ENCODE results near the gene REPIN1.
A peak's percentile ranks its signal among the peaks of the same experiment; 100 is the strongest.

REPIN1 gene

GRCh38 chr7:150404805-150405583 is 36.4 kb downstream of the REPIN1 start:
- Mint-ChIP-seq H3K4me3 (peak overlapping the region; percentile 94), H3K27ac (peak overlapping the region; percentile 96), H3K9me3 (no peaks in the 10 kb centered on the region), H3K36me3 (ENCODE audit: low read depth) (peaks cover 19% of the 10 kb centered on the region), H3K4me1 (ENCODE audit: low read depth) (peaks cover 31% of the 10 kb centered on the region), H3K27me3 (ENCODE audit: low read depth) (no peaks in the 10 kb centered on the region)

- Mint-ChIP-seq H3K27ac (peak overlapping the region; percentile 96), H3K4me3 (peak overlapping the region; percentile 94), H3K27me3 (ENCODE audit: low read depth) (no peaks in the 10 kb centered on the region), H3K4me1 (ENCODE audit: low read depth) (peaks cover 31% of the 10 kb centered on the region), H3K36me3 (ENCODE audit: low read depth) (peaks cover 20% of the 10 kb centered on the region), H3K9me3 (no peaks in the 10 kb centered on the region)
Measured at GRCh38 chr7:150405584-150406311, 37.1 kb downstream of the REPIN1 start.

- Mint-ChIP-seq H3K4me1 (ENCODE audit: low read depth) (peaks cover 31% of the 10 kb centered on the region), H3K4me3 (peak overlapping the region; percentile 94), H3K9me3 (no peaks in the 10 kb centered on the region), H3K27ac (peak overlapping the region; percentile 96), H3K36me3 (ENCODE audit: low read depth) (peaks cover 20% of the 10 kb centered on the region), H3K27me3 (ENCODE audit: low read depth) (no peaks in the 10 kb centered on the region)
Measured at GRCh38 chr7:150406312-150406566, 37.6 kb downstream of the REPIN1 start.

- peaks cover 22% of the 10 kb centered on the region for H3K36me3 Mint-ChIP-seq (ENCODE audit: low read depth)
- peaks cover 31% of the 10 kb centered on the region for H3K4me1 Mint-ChIP-seq (ENCODE audit: low read depth)
- no peaks in the 10 kb centered on the region for H3K27me3 Mint-ChIP-seq (ENCODE audit: low read depth)
- H3K27ac Mint-ChIP-seq: peak overlapping the region; percentile 96
- no peaks in the 10 kb centered on the region for H3K9me3 Mint-ChIP-seq
- peak overlapping the region; percentile 94 for H3K4me3 Mint-ChIP-seq
Measured at GRCh38 chr7:150406567-150407421, 38.2 kb downstream of the REPIN1 start.

- Mint-ChIP-seq H3K36me3 (ENCODE audit: low read depth) (peaks cover 25% of the 10 kb centered on the region), H3K4me1 (ENCODE audit: low read depth) (peaks cover 27% of the 10 kb centered on the region), H3K9me3 (no peaks in the 10 kb centered on the region), H3K4me3 (no peak overlapping the region), H3K27me3 (ENCODE audit: low read depth) (no peaks in the 10 kb centered on the region), H3K27ac (no peak overlapping the region)
Measured at GRCh38 chr7:150407588-150408392, 39.2 kb downstream of the REPIN1 start.

GRCh38 chr7:150408393-150409299 is 40.0 kb downstream of the REPIN1 start:
- peaks cover 27% of the 10 kb centered on the region for H3K4me1 Mint-ChIP-seq (ENCODE audit: low read depth)
- H3K4me3 Mint-ChIP-seq: no peak overlapping the region
- no peaks in the 10 kb centered on the region for H3K9me3 Mint-ChIP-seq
- peak overlapping the region; percentile 57 for H3K27ac Mint-ChIP-seq
- no peaks in the 10 kb centered on the region for H3K27me3 Mint-ChIP-seq (ENCODE audit: low read depth)
- peaks cover 26% of the 10 kb centered on the region for H3K36me3 Mint-ChIP-seq (ENCODE audit: low read depth)

- no peak overlapping the region for H3K4me3 Mint-ChIP-seq
- peaks cover 26% of the 10 kb centered on the region for H3K36me3 Mint-ChIP-seq (ENCODE audit: low read depth)
Measured at GRCh38 chr7:150409300-150410030, 40.8 kb downstream of the REPIN1 start.

GRCh38 chr7:150410131-150410530 is 41.5 kb downstream of the REPIN1 start:
- peaks cover 26% of the 10 kb centered on the region for H3K36me3 Mint-ChIP-seq (ENCODE audit: low read depth)

More at GRCh38 chr7:150409300-150410030, 40.8 kb downstream of the REPIN1 start:
- H3K9me3 Mint-ChIP-seq: no peaks in the 10 kb centered on the region
- peak overlapping the region; percentile 57 for H3K27ac Mint-ChIP-seq
- H3K4me1 Mint-ChIP-seq (ENCODE audit: low read depth): peaks cover 24% of the 10 kb centered on the region
- no peaks in the 10 kb centered on the region for H3K27me3 Mint-ChIP-seq (ENCODE audit: low read depth)

GRCh38 chr7:150410680-150411346 is 42.2 kb downstream of the REPIN1 start:
- H3K4me3 Mint-ChIP-seq: no peak overlapping the region
- H3K27ac Mint-ChIP-seq: no peak overlapping the region
- H3K9me3 Mint-ChIP-seq: no peaks in the 10 kb centered on the region
- H3K4me1 Mint-ChIP-seq (ENCODE audit: low read depth): peaks cover 18% of the 10 kb centered on the region
- peaks cover 25% of the 10 kb centered on the region for H3K36me3 Mint-ChIP-seq (ENCODE audit: low read depth)
- no peaks in the 10 kb centered on the region for H3K27me3 Mint-ChIP-seq (ENCODE audit: low read depth)

More at GRCh38 chr7:150410131-150410530, 41.5 kb downstream of the REPIN1 start:
- no peak overlapping the region for H3K27ac Mint-ChIP-seq
- H3K9me3 Mint-ChIP-seq: no peaks in the 10 kb centered on the region
- no peaks in the 10 kb centered on the region for H3K27me3 Mint-ChIP-seq (ENCODE audit: low read depth)
- peaks cover 22% of the 10 kb centered on the region for H3K4me1 Mint-ChIP-seq (ENCODE audit: low read depth)
- no peak overlapping the region for H3K4me3 Mint-ChIP-seq

- Mint-ChIP-seq H3K4me3 (no peak overlapping the region), H3K4me1 (ENCODE audit: low read depth) (peaks cover 11% of the 10 kb centered on the region), H3K36me3 (ENCODE audit: low read depth) (peaks cover 18% of the 10 kb centered on the region), H3K9me3 (no peaks in the 10 kb centered on the region), H3K27ac (no peak overlapping the region), H3K27me3 (ENCODE audit: low read depth) (no peaks in the 10 kb centered on the region)
Measured at GRCh38 chr7:150411606-150412005, 43.0 kb downstream of the REPIN1 start.

- Mint-ChIP-seq H3K27ac (no peak overlapping the region), H3K36me3 (ENCODE audit: low read depth) (peaks cover 17% of the 10 kb centered on the region), H3K9me3 (no peaks in the 10 kb centered on the region), H3K27me3 (ENCODE audit: low read depth) (no peaks in the 10 kb centered on the region), H3K4me3 (no peak overlapping the region), H3K4me1 (ENCODE audit: low read depth) (peaks cover 8% of the 10 kb centered on the region)
Measured at GRCh38 chr7:150412016-150412415, 43.4 kb downstream of the REPIN1 start.
